ENCODE data around the gene CFAP100. TPM values are rescaled to one million over a fixed set of nuclear protein-coding genes. Genes with fewer than 3 reads are reported as not detected.

CFAP100 gene
- total RNA-seq, 3 donors from 2014 or later (not counting 1 experiment from before 2014, with no cell fraction given): not detected

DNA sequence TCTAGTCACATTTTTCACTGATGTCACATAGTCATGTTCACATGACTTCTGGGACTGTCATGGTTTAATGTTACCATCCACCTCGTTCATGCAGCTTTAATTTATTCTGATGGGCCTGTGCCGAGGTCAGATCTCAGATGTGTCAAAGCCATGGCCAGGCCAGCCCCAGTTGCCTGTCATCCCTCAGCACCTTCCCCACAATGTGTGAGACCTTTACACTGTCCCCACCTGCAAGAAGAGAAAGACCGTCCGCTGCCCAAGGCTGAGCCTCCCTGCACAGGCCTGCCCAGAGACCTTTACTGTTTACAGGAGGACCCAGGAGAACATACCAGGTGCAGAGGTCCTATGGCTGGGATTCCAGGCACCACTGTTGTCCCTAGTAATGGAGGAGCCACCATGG lies 24.7 kb upstream of the CFAP100 start:
- DNase-seq (no peak), ATAC-seq (no peak)
- no peaks in the 10 kb centered on the region for H3K4me1 Mint-ChIP-seq
- no peak overlapping the region for H3K4me3 ChIP-seq (ENCODE audit: low read length)
- H3K9me3 ChIP-seq (ENCODE audit: control insufficient read depth, insufficient read depth, low read length): no peaks in the 10 kb centered on the region
- H3K4me3 Mint-ChIP-seq: no peak overlapping the region
- H3K4me1 ChIP-seq (ENCODE audit: control insufficient read depth, insufficient read depth, low read length): no peaks in the 10 kb centered on the region
- 77% methylated on average over 4 of the region's 4 CpGs for WGBS (ENCODE audit: insufficient coverage)
- intact Hi-C loops (cut with micrococcal nuclease): no loop called here
- H3K36me3 ChIP-seq (ENCODE audit: control insufficient read depth, insufficient read depth, low read length): no peaks in the 10 kb centered on the region
- no peak overlapping the region for H3K27ac ChIP-seq (ENCODE audit: low read length)
- no peaks in the 10 kb centered on the region for H3K9me3 Mint-ChIP-seq
- no peaks in the 10 kb centered on the region for H3K27me3 ChIP-seq (ENCODE audit: control insufficient read depth, insufficient read depth, low read length)
- H3K27ac Mint-ChIP-seq: no peak overlapping the region
- H3K36me3 Mint-ChIP-seq: no peaks in the 10 kb centered on the region
- TF ChIP-seq, protein P1, sequence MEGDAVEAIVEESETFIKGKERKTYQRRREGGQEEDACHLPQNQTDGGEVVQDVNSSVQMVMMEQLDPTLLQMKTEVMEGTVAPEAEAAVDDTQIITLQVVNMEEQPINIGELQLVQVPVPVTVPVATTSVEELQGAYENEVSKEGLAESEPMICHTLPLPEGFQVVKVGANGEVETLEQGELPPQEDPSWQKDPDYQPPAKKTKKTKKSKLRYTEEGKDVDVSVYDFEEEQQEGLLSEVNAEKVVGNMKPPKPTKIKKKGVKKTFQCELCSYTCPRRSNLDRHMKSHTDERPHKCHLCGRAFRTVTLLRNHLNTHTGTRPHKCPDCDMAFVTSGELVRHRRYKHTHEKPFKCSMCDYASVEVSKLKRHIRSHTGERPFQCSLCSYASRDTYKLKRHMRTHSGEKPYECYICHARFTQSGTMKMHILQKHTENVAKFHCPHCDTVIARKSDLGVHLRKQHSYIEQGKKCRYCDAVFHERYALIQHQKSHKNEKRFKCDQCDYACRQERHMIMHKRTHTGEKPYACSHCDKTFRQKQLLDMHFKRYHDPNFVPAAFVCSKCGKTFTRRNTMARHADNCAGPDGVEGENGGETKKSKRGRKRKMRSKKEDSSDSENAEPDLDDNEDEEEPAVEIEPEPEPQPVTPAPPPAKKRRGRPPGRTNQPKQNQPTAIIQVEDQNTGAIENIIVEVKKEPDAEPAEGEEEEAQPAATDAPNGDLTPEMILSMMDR (IDR thresholded peaks at IDR 0.05): no peak
- no peaks in the 10 kb centered on the region for H3K27me3 Mint-ChIP-seq (ENCODE audit: low read depth in 2 of 2)

DNA sequence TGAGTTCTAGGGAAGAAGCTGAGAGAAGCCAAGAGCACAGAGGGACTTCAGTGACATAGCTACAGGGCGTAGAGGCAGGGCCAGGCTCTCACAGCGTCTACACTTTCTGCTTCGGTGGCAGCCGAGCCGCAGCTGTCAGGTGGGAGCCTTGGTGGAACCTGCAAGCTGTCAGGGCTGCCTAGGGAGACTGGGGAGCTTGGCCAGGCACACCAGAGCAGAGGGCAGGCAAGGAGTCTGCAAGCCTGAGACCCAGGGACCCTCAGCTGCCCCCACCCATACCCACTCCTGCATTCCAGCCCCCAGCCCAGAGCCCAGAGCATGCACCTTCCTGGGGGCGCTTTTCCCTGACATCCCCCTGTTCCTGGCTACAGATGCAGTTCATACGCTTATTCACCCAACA lies 24.1 kb upstream of the CFAP100 start:
- ATAC-seq: no peak
- Mint-ChIP-seq H3K27ac (no peak overlapping the region), H3K4me1 (no peaks in the 10 kb centered on the region), H3K27me3 (ENCODE audit: low read depth in 2 of 2) (no peaks in the 10 kb centered on the region), H3K4me3 (no peak overlapping the region), H3K9me3 (no peaks in the 10 kb centered on the region), H3K36me3 (no peaks in the 10 kb centered on the region)
- intact Hi-C loops (cut with micrococcal nuclease): no loop called here
- Histone ChIP-seq H3K4me1 (ENCODE audit: control insufficient read depth, insufficient read depth, low read length) (no peaks in the 10 kb centered on the region), H3K27ac (ENCODE audit: low read length) (no peak overlapping the region), H3K4me3 (ENCODE audit: low read length) (no peak overlapping the region), H3K27me3 (ENCODE audit: control insufficient read depth, insufficient read depth, low read length) (no peaks in the 10 kb centered on the region), H3K9me3 (ENCODE audit: control insufficient read depth, insufficient read depth, low read length) (no peaks in the 10 kb centered on the region), H3K36me3 (ENCODE audit: control insufficient read depth, insufficient read depth, low read length) (no peaks in the 10 kb centered on the region)
- no peak for DNase-seq
- 91% methylated on average over 7 of the region's 7 CpGs for WGBS (ENCODE audit: insufficient coverage)
- TF ChIP-seq, protein P1 (IDR thresholded peaks at IDR 0.05): no peak

DNA sequence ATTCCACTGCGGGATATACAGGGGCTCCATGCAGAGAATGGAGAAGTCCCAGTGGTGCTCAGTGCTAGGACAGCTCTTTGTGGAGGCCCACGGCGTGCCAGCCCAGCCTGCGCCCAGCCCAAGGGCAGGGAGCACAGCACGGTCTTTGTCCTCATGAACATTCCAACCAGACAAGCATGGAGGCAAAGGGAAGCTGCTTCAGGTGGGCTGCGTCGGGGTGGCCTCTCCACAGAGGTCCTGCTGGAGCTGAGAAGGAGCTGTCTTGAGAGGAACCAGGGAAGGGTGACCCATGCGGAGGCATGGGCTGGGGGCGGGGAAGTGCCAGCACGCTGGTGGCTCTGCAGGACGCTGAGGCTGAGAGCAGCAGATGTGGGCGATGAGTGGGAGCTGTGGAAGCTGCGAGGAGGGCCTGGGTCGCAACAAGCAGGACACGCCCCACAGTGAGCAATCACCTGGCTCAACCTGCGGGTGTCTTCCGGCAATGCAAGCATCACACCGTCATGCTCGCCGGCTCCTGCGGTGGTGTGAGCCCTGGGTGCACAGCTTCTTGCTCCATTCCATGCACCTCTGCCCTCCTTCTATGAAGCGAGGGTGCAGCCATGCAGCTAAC lies 23.5 kb upstream of the CFAP100 start:
- WGBS (ENCODE audit: insufficient coverage): 91% methylated on average over 22 of the region's 22 CpGs
- ATAC-seq (no peak), DNase-seq (no peak)
- no peaks in the 10 kb centered on the region for H3K27me3 Mint-ChIP-seq (ENCODE audit: low read depth in 2 of 2)
- H3K36me3 Mint-ChIP-seq: no peaks in the 10 kb centered on the region
- Histone ChIP-seq H3K4me1 (ENCODE audit: control insufficient read depth, insufficient read depth, low read length) (no peaks in the 10 kb centered on the region), H3K27me3 (ENCODE audit: control insufficient read depth, insufficient read depth, low read length) (no peaks in the 10 kb centered on the region), H3K27ac (ENCODE audit: low read length) (no peak overlapping the region), H3K9me3 (ENCODE audit: control insufficient read depth, insufficient read depth, low read length) (no peaks in the 10 kb centered on the region), H3K4me3 (ENCODE audit: low read length) (no peak overlapping the region), H3K36me3 (ENCODE audit: control insufficient read depth, insufficient read depth, low read length) (no peaks in the 10 kb centered on the region)
- intact Hi-C loops (cut with micrococcal nuclease): no loop called here
- no peak overlapping the region for H3K4me3 Mint-ChIP-seq
- no peak overlapping the region for H3K27ac Mint-ChIP-seq
- TF ChIP-seq, protein P1 (IDR thresholded peaks at IDR 0.05): no peak
- no peaks in the 10 kb centered on the region for H3K4me1 Mint-ChIP-seq
- H3K9me3 Mint-ChIP-seq: no peaks in the 10 kb centered on the region

All from natural killer cell (primary cell).